OCI-LY7 (cell line): ENCODE results near the gene ALKAL2. TPM values are rescaled to one million over a fixed set of nuclear protein-coding genes. Genes with fewer than 3 reads are reported as not detected.

Experiments
- BruUV-seq: library from RNA; stranded (reverse); fragments of 400-500 nt; replicated peaks from 2 replicates; lab custom pipeline; 2021; lab: Mats Ljungman, UMichigan
- CTCF ChIA-PET: fragments of 300-600 bp; sonication (Branson Sonifier 250); formaldehyde crosslinking; loops from one replicate; lab custom pipeline; 2022; ENCODE audit warnings: antibody characterized with exemption; ENCODE audit not compliant: unreplicated experiment; lab: Charles Lee
- POLR2A ChIA-PET: fragments of 300-600 bp; sonication (Branson Sonifier 250); formaldehyde crosslinking; loops from one replicate; lab custom pipeline; 2022; ENCODE audit warnings: antibody characterized with exemption; lab: Charles Lee
- DNase-seq: peaks from one replicate; pipeline ENCODE4 v3.0.0-alpha.2; 2015; ENCODE audit warnings: low spot score
- H2AFZ ChIP-seq: fragments of 200-600 bp; sonication (generic), shearing (Covaris generic); 2 replicates; pipeline ENCODE4 v1.6.1; 2014; ENCODE audit warnings: mild to moderate bottlenecking, antibody characterized with exemption, low read length, moderate library complexity
- H3K27ac ChIP-seq: fragments of 200-600 bp; sonication (generic); 2 replicates; pipeline ENCODE4 v1.5.1; 2014; ENCODE audit warnings: mixed run types, low read depth, mild to moderate bottlenecking, moderate library complexity, low read length, inconsistent platforms; ENCODE audit not compliant: poor library complexity, severe bottlenecking
- H3K36me3 ChIP-seq: fragments of 200-600 bp; sonication (generic); 2 replicates; pipeline ENCODE4 v1.6.1; 2014; ENCODE audit warnings: mild to moderate bottlenecking, antibody characterized with exemption, low read length, moderate library complexity, mixed read lengths; ENCODE audit not compliant: insufficient read depth
- H3K4me1 ChIP-seq: fragments of 200-600 bp; sonication (generic); 2 replicates; pipeline ENCODE4 v1.5.1; 2014; ENCODE audit warnings: mild to moderate bottlenecking, low read length; ENCODE audit not compliant: insufficient read depth, poor library complexity, severe bottlenecking
- H3K4me2 ChIP-seq: fragments of 200-600 bp; sonication (generic); 2 replicates; pipeline ENCODE4 v1.6.1; 2014; ENCODE audit warnings: mild to moderate bottlenecking, low read length
- H3K4me3 ChIP-seq: fragments of 200-600 bp; sonication (generic); 2 replicates; pipeline ENCODE4 v1.5.1; 2014; ENCODE audit warnings: mild to moderate bottlenecking, low read depth, low read length; ENCODE audit not compliant: poor library complexity, severe bottlenecking
- H3K79me2 ChIP-seq: fragments of 200-600 bp; sonication (generic); 2 replicates; pipeline ENCODE4 v1.6.1; 2016; ENCODE audit warnings: low read depth, mild to moderate bottlenecking, low read length, moderate library complexity, mixed read lengths; ENCODE audit not compliant: insufficient read depth
- H3K9me2 ChIP-seq: fragments of 200-600 bp; sonication (generic); 2 replicates; pipeline ENCODE4 v1.6.1; 2016; ENCODE audit warnings: mild to moderate bottlenecking, low read length, mixed read lengths; ENCODE audit not compliant: insufficient read depth
- H3K9me3 ChIP-seq: fragments of 200-600 bp; sonication (generic); 2 replicates; pipeline ENCODE4 v1.6.1; 2014; ENCODE audit warnings: mild to moderate bottlenecking, mixed run types, low read length, mixed read lengths
- H4K20me1 ChIP-seq: fragments of 200-600 bp; sonication (generic); 2 replicates; pipeline ENCODE4 v1.6.1; 2014; ENCODE audit warnings: mild to moderate bottlenecking, antibody characterized with exemption, low read length, moderate library complexity, mixed read lengths; ENCODE audit not compliant: insufficient read depth
- EZH2phosphoT487 ChIP-seq: fragments of 200-600 bp; sonication (generic); IDR thresholded peaks from 2 replicates; pipeline ENCODE4 v1.6.1; 2018; ENCODE audit warnings: low read depth, borderline replicate concordance, mild to moderate bottlenecking, mixed run types, antibody characterized with exemption, low read length, moderate library complexity, mixed read lengths
- intact Hi-C: fragments of 100-400 bp; cut with micrococcal nuclease; formaldehyde crosslinking; loops from one replicate; pipeline ENCODE4 v1.10.0; 2022; ENCODE audit not compliant: unreplicated experiment
- total RNA-seq, 2 experiments: library from RNA; depleted of rRNA in 1 of 2; stranded (reverse); fragments of >200 nt in 1 of 2; shearing (Covaris generic) in 1 of 2; gene quantifications; 2 replicates each; pipeline ENCODE4 v1.2.3, GENCODE V29; 2014 to 2022
- TF ChIP-seq, protein P1 (sequence below): fragments of 200-600 bp; sonication (generic); conservative IDR thresholded peaks from 2 replicates; pipeline ENCODE4 v1.5.1; 2014; ENCODE audit warnings: mild to moderate bottlenecking, antibody characterized with exemption, low read length, moderate library complexity, mixed read lengths

Gene ALKAL2
- total RNA-seq, 2 experiments from 2014 or later: not detected

DNA sequence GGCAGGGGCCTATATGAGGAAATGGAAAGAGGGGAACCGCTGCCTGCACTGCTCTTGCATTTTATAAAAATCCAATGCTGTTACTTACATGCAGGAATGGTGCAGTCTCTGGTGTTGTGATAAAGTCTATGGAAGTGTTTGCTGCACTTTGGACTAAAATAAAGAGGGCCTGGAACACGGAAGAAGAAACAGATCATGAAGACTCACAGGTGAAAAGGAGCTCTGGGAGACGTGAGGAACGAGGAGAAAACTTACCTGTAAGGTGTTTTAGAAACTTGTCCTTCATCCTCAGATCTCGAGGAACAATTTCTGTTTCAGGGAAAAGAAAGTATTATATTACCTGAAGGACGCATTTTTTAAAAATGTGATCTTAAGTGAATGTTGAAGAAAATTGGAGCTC lies 1.9 kb downstream of the ALKAL2 start:
- Histone ChIP-seq H3K36me3 (peaks cover 26% of the 10 kb centered on the region), H3K9me2 (no peaks in the 10 kb centered on the region), H2AFZ (no peak overlapping the region), H3K9me3 (no peaks in the 10 kb centered on the region), H3K4me2 (no peak overlapping the region), H4K20me1 (no peaks in the 10 kb centered on the region), H3K4me1 (no peaks in the 10 kb centered on the region), H3K4me3 (no peak overlapping the region), H3K27ac (no peak overlapping the region), H3K79me2 (no peaks in the 10 kb centered on the region)
- ChIA-PET POLR2A (interaction anchor here (0.8 to 1.6 kb wide), 2 partner anchors 10 to 75 kb away, joined by 3 to 4 read pairs; no protein-coding TSS in a partner anchor), CTCF (no interaction called here)
- intact Hi-C loops: no loop called here
- BruUV-seq: no TSS peak
- no peak for TF ChIP-seq EZH2phosphoT487
- TF ChIP-seq, protein P1, sequence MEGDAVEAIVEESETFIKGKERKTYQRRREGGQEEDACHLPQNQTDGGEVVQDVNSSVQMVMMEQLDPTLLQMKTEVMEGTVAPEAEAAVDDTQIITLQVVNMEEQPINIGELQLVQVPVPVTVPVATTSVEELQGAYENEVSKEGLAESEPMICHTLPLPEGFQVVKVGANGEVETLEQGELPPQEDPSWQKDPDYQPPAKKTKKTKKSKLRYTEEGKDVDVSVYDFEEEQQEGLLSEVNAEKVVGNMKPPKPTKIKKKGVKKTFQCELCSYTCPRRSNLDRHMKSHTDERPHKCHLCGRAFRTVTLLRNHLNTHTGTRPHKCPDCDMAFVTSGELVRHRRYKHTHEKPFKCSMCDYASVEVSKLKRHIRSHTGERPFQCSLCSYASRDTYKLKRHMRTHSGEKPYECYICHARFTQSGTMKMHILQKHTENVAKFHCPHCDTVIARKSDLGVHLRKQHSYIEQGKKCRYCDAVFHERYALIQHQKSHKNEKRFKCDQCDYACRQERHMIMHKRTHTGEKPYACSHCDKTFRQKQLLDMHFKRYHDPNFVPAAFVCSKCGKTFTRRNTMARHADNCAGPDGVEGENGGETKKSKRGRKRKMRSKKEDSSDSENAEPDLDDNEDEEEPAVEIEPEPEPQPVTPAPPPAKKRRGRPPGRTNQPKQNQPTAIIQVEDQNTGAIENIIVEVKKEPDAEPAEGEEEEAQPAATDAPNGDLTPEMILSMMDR: no peak
- no peak for DNase-seq

DNA sequence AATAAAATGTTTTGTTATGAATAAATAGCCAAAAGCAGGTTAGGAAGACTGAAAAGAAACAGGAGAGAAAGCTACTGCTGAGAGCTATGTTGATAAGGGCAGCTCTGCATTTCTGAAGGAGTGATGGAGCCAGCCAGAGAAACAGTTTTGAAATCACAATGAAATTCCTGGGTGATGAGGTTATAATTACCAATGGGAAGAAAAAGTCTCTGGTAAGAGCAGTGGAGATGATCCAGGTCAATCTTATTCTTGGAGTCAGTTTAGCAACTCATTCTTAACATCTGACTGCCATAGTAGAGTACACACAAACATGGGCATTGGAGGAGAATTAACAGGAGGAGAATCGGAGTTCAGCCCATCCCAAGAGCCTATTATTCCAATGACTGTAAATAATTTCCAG lies 2.4 kb downstream of the ALKAL2 start:
- Histone ChIP-seq H2AFZ (no peak overlapping the region), H3K9me3 (no peaks in the 10 kb centered on the region), H3K27ac (no peak overlapping the region), H3K9me2 (no peaks in the 10 kb centered on the region), H3K4me2 (no peak overlapping the region), H3K4me3 (no peak overlapping the region), H3K79me2 (no peaks in the 10 kb centered on the region), H3K36me3 (peaks cover 30% of the 10 kb centered on the region), H4K20me1 (no peaks in the 10 kb centered on the region), H3K4me1 (no peaks in the 10 kb centered on the region)
- intact Hi-C loops: no loop called here
- DNase-seq: no peak
- ChIA-PET CTCF (no interaction called here), POLR2A (interaction anchor here (1.6 kb wide), 1 partner anchor 9 kb away, joined by 4 read pairs; no protein-coding TSS in a partner anchor)
- TF ChIP-seq EZH2phosphoT487: no peak
- TF ChIP-seq, protein P1: no peak
- no TSS peak for BruUV-seq

DNA sequence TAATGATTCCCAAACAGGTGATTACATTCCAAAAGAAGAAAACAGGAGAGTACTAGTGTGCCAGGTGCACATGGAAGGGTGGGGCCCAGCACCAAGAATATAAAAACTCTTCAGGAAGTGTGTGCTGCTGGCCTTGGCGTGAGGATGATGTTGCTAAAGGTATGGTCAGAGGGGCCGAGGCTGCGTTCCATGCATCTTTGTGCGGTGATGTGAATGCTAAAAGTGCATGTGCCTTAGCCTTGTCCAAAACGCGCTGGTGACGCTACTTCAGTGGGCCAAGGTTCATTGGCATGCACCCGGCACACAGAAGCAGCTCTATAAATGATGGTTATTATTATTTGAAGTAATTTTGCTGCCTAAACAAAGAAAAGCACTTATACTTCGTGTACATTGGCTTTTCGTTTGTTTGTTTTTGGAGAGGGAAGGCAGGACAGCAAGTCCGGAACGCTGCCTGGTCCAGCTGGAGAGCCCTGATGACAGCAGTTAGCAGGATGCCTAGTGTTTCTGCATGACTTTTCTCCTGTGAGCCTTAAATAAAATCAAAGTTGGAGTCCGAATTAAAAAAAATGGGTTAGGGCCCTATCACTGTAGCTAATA lies 2.9 kb downstream of the ALKAL2 start:
- Histone ChIP-seq H3K36me3 (peaks cover 36% of the 10 kb centered on the region), H3K4me2 (no peak overlapping the region), H3K9me2 (no peaks in the 10 kb centered on the region), H2AFZ (no peak overlapping the region), H3K27ac (no peak overlapping the region), H3K79me2 (no peaks in the 10 kb centered on the region), H4K20me1 (no peaks in the 10 kb centered on the region), H3K4me3 (no peak overlapping the region), H3K4me1 (no peaks in the 10 kb centered on the region), H3K9me3 (no peaks in the 10 kb centered on the region)
- CTCF ChIA-PET: no interaction called here
- BruUV-seq: no TSS peak
- POLR2A ChIA-PET: interaction anchor here (1.6 kb wide), 1 partner anchor 9 kb away, joined by 4 read pairs; no protein-coding TSS in a partner anchor
- TF ChIP-seq EZH2phosphoT487: no peak
- TF ChIP-seq, protein P1: no peak
- intact Hi-C loops: no loop called here
- no peak for DNase-seq
